ENCODE measurements around the gene HIP1. TPM values are rescaled to one million over a fixed set of nuclear protein-coding genes. Genes with fewer than 3 reads are reported as not detected.

HIP1 gene
- total and polyA plus RNA-seq, 9 of the 15 experiments (the other 6 are each of a cell fraction or from before 2014, with no cell fraction given), result 2.4 to 13.7 (median 9.5) TPM

- peak; percentile 72 to 90 (median 86) for TF ChIP-seq CTCF (IDR thresholded peaks at IDR 0.05 in 2 of 3, conservative IDR thresholded peaks at IDR 0.05 in 1 of 3; ENCODE audit: insufficient read depth in 2 of 3, low read depth in 1 of 3, low read length in 3 of 3)
- TF ChIP-seq PHB2 (IDR thresholded peaks at IDR 0.05; ENCODE audit: low read depth), result no peak
- no peak for TF ChIP-seq L3MBTL2 (IDR thresholded peaks at IDR 0.05)
- no peak for TF ChIP-seq SMARCC2 (IDR thresholded peaks at IDR 0.05; ENCODE audit: low read depth)
- 0 out of 4 replicates have a peak, but pooled peaks of 1 of the 2 experiments have one; percentile 35 for TF ChIP-seq MAZ (CRISPR knock-in tag; conservative IDR thresholded peaks at IDR 0.05 in 1 of 2, IDR thresholded peaks at IDR 0.05 in 1 of 2)
- TF ChIP-seq ZNF766 (CRISPR knock-in tag; conservative IDR thresholded peaks at IDR 0.05), result peak; percentile 24; the same call in 1 of the 2 replicates
- no peak for TF ChIP-seq FOS (IDR thresholded peaks at IDR 0.05; ENCODE audit: extremely low read depth, insufficient read length)
- peak; percentile 86 for TF ChIP-seq GATA2 (CRISPR knock-in tag; IDR thresholded peaks at IDR 0.05)
- TF ChIP-seq ATF3 (IDR thresholded peaks at IDR 0.05), result no peak
- 0 out of 2 replicates have a peak, but pooled peaks have one; percentile 68 for TF ChIP-seq ATF3 (CRISPR knock-in tag; conservative IDR thresholded peaks at IDR 0.05)
- no peak for TF ChIP-seq CBX1 (IDR thresholded peaks at IDR 0.05; ENCODE audit: low read depth)
- no peak for TF ChIP-seq HMGN3 (IDR thresholded peaks at IDR 0.05; ENCODE audit: borderline replicate concordance, extremely low read depth, insufficient read length, low read depth, low read length)
- no peak for TF ChIP-seq RNF2 (IDR thresholded peaks at IDR 0.05)
- TF ChIP-seq BRF1 (IDR thresholded peaks at IDR 0.05; ENCODE audit: borderline replicate concordance, extremely low read depth, insufficient read length), result no peak
- no peak for TF ChIP-seq PTRF (tag; IDR thresholded peaks at IDR 0.05)
- TF ChIP-seq SMAD3 (CRISPR knock-in tag; conservative IDR thresholded peaks at IDR 0.05), result no peak
- TF ChIP-seq ID3 (CRISPR knock-in tag; IDR thresholded peaks at IDR 0.05), result no peak
- no peak for TF ChIP-seq ID3 (tag; IDR thresholded peaks at IDR 0.05)
- no peak for TF ChIP-seq KDM4B (IDR thresholded peaks at IDR 0.05; ENCODE audit: borderline replicate concordance in 2 of 2, low read depth in 1 of 2)
- TF ChIP-seq ZBTB9 (CRISPR knock-in tag; IDR thresholded peaks at IDR 0.05), result peak; percentile 40; the same call in 1 of the 2 replicates
- TF ChIP-seq TAF15 (IDR thresholded peaks at IDR 0.05; ENCODE audit: low read depth, low read length), result no peak
- TF ChIP-seq ARNT (IDR thresholded peaks at IDR 0.05), result peak in 1 of 2 experiments; percentile 73; a peak in 2 of 4 replicates
- TF ChIP-seq TCFL5 (CRISPR knock-in tag; conservative IDR thresholded peaks at IDR 0.05), result no peak
These were observed 23.7 kb upstream of the HIP1 start (continued) for GRCh38 chr7:75762350-75762917.
